ENCODE measurements around the gene LPP. TPM values are rescaled to one million over a fixed set of nuclear protein-coding genes. Genes with fewer than 3 reads are reported as not detected.

Gene LPP
- polyA plus RNA-seq, 4 donors = 17.0 to 31.8 (median 24.2) TPM

DNA sequence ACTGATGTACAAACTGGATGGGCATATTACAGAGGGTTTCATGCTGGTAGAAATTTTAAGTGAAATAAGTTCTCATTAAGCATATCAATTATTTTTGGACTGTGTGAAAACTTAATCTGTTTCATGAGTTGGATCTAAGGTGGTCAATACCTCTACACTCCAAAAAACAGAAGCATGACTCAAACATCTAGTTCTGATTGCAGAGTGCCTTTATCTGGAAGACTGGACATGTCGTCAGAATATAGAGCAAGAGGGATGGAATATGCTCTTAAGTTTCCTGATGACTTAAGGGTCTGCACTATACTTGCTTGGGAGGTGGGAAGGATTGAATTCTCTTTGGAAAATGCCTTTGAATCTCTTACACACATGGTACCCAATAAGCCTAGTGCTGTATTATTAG, 138.3 kb downstream of the LPP start:
- DNase-seq (ENCODE audit: low read depth in 4 of 4, low spot score in 2 of 4) = no peak

DNA sequence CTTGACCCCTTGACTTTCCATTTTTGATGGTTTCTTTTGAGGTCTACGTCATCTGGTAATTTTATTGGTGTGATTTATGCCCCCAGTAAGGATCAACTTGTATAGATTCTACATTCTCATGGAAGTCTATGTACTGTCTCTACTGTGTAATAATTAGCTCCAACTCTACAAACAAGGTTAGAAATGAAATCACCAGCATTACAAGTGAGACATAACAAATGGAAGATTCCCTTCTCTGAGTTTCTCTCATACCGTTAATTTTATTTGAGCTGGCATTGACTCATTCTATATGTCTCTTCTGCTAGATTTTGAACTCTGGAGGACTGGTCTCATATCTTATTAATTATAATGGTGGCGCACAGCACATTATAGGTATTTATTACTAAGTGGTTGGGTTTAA, 138.9 kb downstream of the LPP start:
- DNase-seq (ENCODE audit: low read depth in 4 of 4, low spot score in 2 of 4) = no peak

DNA sequence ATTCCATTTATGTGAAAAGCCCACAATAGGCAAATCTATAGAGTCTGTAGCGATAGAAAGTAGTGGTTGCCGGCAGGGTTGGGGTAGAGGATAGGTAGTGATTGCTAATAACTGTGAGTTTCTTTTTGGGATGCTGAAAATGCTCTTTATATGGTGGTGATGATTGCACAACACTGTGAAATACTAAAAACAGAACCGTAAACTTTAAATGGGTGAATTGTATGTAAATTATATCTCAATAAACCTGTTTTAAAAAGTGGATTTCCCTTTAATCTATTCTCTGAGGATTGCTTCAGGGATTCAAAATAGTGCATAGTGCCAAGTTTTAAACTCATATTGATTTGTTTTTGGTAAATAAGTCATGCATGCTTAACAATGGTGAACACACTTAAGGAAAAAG, 140.2 kb downstream of the LPP start:
- no peak for DNase-seq (ENCODE audit: low read depth in 4 of 4, low spot score in 2 of 4)

DNA sequence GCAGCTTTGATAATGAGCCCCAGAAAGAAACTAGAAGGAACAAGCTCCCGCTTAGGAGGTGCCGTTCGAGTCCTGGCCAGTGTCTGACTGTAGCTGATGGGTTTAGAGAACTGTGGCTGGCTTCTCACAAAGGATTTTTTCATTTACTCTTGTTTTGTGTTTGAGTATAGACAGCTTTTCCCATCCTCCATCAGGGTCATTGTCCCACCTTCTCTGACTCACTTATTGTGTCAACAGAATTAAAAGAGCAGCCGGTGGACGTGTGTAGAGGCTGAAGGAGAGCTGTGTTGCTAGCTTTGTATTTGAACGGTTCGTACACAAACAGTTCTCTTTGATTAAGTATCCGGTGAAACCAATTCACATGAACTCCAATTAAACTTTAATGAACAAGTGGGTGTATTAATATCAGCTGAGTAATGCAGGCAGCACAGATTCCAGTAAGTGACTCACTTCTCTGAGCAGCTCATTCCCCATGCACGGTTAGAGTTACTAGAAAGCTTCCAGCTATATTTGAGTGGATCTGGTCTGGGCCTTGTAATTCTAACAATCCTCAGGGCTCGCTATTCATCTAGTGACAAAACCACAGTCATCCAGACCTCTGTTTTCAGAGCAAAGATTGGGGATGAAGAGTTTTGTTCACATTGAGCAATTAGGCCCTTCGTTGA, 141.0 kb downstream of the LPP start:
- DNase-seq (ENCODE audit: low read depth in 4 of 4, low spot score in 2 of 4) = no peak

DNA sequence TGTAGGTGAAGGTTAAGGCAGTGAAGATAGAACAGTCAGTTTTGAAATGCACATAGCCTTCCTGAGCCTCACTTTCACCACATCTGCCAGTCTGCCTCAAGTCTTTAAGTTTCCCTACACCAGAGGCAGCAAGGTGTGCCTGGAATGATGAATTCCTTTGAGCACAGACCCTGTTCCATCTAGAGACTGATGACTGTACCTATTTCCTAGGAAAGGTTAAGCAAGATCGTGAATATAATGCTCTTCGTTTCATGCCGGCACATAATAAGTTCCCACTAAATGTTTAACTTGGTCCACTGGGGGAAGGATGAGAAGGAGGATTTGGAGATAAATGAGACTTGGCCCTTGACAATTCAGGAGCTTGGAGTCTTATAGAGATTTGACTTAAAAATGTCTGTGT, 141.9 kb downstream of the LPP start:
- DNase-seq (ENCODE audit: low read depth in 4 of 4, low spot score in 2 of 4) = no peak

DNA sequence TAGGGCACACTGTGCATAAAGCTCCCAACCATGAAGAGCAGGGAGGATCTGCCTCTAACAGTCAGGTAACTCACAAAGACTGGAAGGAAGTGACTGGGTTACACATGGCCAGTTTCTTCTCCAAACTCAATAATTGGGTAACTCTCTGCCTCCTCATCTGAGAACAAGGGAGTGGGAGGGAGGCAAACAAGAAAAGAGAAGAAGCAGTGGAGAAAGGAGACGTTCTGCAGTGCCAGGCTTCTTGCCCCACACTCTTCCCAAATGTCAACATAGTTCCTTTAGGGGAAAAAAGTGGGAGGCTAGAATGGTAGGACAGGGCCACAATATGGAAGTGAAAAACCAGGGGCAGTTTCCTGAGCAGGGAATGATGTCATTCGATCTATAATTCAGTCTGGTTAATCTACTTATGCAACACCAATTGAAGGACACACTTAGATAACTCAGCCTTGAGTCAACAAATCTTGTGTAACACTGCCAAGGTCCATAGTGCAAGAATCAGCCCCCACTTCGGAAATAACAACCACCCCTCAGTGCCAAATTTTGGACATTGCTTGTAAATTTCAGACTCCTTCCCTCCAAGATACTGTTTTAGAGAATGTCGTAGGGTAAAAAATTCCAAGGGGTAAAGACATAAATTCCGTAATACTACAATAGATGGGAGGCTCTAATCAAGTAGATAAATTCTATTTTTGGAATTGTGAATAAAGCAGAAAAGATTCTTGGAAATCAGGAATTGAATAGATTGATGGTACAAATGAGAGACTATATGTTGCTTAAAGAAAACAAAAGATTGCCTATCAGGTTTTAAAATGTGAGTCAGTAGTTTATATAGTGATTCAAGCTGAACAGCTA, 143.0 kb downstream of the LPP start:
- DNase-seq (ENCODE audit: low read depth in 4 of 4, low spot score in 2 of 4) = no peak

DNA sequence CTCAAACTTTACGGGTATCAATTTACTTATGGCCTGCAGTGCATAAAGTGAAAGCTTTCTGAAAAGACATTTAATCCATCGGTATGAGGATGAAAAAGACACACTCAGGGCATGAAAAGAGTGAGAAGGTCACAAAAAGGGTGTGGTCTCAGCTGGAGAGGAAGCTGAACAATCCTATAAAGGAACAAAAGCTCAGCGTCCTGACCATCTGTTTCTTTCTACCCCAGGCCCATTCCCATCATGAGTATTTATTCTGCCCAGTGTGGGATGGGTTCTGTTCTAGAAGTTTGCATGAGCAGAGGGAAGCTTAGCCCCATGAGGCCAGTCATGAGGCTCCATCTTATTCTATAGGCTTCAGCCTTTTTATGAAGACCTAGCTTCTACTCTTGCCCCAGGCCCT, 144.6 kb downstream of the LPP start:
- DNase-seq (ENCODE audit: low read depth in 4 of 4, low spot score in 2 of 4) = no peak

DNA sequence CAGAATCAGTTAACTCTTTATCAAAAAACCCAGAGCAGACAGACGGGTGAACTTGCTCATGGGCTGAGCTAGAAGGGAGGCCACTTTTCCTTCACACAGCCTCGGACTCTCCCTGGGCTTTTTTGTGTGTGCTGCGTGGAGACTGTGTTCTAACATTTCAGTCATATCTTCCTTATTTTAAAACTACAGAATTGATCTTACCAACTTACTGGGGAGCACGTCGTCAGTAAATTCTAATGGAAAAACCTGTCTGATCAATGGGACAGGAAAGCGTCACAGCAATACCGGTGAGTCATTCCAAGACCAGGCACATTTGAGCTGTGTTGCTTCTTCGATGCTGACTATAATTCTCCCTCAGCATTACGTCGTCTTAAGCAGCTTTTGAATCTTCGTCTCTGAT, 145.1 kb downstream of the LPP start:
- no peak for DNase-seq (ENCODE audit: low read depth in 4 of 4, low spot score in 2 of 4)

DNA sequence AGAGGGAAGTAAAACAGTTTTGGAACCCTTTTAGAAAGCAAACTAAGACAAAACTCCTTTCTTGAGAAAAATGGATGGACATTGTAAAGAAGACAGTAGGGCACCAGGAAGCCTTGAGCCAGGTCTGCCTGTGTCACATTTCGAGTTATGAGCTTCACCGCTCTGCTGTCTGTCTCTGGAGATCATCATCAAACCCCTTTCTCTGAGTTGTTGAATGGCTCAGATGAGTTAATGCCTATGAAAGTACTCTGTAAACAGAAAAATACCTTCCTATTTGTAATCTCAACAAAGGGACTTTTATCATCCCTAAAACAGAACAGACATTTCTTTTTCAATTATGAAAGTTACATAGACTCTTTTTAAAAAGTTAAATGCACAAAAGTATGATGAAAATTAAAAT, 145.8 kb downstream of the LPP start:
- DNase-seq (ENCODE audit: low read depth in 4 of 4, low spot score in 2 of 4) = no peak

DNA sequence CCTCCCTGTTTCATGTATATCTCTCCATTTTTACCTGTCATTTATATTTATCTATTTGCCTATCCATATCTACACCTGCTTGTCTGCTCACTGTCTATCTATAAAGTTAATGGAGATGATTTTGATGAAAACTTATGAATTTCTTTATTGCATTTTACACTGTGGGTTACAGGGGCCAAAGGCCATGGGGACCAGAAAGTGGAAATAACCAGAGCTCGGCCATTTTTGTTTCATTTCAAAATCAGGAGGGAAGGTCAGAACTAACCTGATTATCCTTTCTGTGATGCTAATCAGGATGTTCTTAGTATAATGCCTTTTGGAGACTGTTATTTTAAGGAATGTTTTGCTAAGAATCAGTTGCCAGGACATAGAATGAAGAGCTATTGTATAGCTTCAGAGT, 147.2 kb downstream of the LPP start:
- DNase-seq (ENCODE audit: low read depth in 4 of 4, low spot score in 2 of 4) = no peak

DNA sequence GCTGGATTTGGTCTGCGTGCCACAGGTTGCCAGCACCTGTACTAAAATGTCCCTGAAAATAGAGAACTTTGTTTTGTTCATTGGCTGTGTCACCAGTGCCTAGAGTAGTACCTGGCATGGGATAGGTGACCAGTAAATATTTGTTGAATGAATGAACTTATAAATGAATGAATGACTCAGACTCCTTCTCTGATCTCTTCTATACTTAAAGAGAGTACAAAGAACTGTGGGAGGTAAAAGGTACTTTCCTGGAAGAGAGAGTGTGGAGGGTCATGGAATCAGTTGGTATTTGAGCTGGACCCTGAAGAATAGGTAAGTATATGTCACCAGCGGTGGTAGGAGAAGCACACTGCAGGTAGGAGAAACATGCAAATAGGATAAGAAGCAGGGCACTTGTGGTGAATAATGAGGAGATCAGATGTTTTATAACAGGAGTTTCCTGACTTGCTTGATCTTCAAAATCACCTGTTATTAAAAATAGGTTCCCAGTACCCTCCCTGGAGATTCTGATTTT, 149.4 kb downstream of the LPP start:
- DNase-seq (ENCODE audit: low read depth in 4 of 4, low spot score in 2 of 4) = no peak

DNA sequence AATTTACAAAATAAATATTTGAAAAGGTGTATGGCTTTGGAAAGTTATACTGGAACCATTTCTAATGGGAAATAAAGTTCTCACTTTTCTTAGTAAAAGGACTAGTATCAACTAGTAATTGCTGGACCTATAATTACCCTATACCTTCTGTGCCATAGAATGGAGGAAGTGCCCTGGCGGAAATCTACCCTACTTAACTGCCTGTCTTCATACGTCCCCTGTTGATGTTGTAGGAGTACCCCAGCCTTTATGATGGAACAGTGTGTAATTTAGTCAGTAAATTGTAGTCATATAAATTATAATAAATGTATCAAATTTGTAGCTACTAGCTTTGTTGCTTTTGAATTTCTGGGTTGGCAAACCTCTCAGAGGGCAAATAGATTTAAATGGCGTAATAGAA, 149.9 kb downstream of the LPP start:
- DNase-seq (ENCODE audit: low read depth in 4 of 4, low spot score in 2 of 4) = no peak

DNA sequence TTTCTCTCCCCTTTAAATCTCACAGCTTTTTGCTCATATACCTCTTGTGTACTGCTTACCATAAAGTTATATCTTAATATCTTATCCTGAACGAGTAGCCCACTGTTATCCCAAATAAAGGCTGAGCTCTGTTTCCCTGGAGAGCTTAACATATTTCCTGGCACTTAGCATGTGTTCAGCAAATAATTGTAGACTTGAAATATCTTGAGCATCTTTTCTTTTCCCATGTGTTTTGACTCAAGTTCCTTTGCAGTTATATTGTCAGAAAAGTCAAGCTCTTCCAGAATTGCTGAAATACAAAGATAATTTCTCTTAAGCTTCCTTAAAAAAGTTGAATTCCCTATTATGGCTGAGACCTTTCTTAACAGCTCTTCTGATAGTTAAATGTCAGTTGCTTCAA, 150.5 kb downstream of the LPP start:
- no peak for DNase-seq (ENCODE audit: low read depth in 4 of 4, low spot score in 2 of 4)

DNA sequence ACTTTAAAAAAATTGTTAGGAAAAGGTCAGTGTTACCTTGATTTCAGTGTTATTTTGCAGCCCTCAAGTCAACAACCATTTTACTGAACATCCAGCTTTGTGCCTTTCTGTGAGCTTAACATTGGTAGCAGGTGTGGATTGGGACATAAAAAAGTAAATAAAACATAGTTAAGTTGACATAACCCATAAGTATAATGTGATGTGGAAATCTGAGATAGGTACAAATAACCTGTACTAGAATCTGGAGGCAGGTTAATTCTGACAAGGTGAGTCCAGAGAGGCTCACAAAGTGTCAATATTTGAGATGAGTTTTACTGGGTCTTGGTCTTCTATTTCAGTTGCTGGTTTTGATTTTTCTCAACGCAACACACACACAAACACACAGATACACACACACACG, 151.3 kb downstream of the LPP start:
- no peak for DNase-seq (ENCODE audit: low read depth in 4 of 4, low spot score in 2 of 4)

DNA sequence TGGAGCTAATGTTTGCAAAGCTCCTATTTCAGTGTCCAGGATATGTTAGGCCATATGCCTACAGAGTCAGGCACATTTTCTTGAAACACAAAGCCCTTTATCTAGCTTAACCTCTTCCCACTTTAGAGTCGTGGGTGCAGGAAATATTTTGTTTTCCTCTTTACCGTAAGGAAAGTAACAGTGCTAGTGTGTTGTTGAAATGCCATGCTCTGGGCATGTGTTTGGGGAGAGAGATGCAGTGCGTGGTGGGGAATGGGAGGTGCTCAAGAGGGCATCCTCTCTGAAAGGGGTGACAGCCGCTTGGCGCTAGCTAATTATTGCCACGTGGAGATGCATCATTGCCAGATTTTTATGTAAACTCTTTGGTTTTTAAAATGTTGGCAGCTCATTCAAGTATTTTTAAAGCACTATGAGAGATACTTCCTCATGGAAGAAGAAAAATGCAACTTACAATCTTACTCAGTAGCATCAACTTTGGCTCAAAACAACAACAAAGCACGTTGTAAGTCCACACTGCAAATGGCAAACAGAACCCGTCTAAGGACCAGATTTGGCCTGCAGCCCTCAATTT, 152.6 kb downstream of the LPP start:
- DNase-seq (ENCODE audit: low read depth in 4 of 4, low spot score in 2 of 4) = no peak

DNA sequence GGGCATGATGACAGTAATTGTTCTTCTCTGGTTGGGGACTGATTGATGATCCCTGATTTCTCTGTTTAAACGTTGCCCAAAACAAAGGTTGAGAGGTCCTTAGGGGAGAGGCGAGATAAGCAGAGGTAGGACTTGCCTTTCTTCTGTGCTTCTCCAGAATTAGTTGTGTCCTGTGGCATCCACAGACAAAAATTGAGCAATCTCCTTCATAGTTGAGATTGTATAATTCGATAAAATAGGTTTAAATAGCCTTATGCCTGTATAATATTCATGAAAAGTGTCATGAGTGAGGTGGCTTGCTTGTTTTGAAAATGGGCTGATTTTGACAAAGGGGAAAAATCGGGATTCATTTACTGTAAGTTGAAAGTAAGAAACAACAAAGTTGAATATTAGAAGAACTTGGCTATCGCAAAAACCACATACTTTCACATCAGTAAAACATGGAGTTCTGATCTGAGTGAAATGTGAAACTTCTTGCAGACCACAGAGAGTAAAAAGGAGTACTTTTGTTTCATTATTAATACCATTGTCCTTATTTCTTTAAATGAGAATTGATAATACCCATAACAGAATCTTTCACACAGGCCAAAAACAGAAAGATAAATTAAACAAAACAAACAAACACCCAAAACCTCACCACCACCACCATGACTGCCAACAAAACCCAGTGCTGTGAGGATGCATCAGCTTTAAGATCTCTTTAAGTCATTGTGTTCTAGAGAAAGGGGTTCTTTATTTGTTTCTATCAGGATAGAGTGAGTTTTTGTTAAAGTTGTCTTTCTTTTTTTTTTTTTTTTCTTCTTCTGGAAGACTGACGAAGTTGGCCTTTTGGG, 155.7 kb downstream of the LPP start:
- DNase-seq (ENCODE audit: low read depth in 4 of 4, low spot score in 2 of 4) = no peak

DNA sequence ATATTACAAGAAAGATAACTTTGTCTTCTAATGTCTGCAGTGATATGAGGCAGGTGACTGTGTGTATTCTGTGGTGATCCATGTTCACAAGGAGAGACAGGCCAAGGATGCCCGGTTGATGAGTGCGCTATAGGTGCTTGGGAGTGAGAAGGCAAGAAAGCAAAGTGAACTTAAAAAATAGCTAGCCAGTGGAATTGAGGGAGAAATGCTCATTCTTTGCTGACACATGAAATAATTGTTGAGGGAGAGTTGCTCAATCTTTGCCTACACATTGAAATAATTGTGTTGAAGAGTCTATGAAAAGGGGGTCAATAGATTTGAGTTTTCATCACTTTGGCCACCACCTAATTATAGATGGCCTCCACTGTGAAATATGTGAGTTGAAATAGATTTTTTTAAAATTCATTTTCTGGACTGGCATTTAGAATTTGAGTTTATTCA, 156.3 kb downstream of the LPP start:
- no peak for DNase-seq (ENCODE audit: low read depth in 4 of 4, low spot score in 2 of 4)

DNA sequence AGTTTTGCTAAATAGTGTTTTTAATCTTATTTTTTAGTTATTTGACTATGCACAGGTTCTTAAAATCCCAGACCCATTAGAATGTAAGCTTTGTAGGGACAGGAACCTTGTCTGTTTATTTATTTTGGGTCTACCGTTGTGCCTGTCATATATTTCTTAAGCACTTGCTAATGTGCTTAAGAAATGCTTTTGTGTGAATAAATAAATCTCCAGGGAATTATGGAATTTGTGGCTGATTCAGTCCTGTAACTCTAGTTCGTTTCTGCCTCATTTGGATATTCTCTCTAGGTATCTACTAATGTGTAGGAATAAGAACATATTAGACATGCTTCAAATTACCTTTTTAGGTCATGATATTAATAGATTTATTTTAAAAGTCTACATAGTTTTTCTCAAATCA, 161.6 kb downstream of the LPP start:
- no peak for DNase-seq (ENCODE audit: low read depth in 4 of 4, low spot score in 2 of 4)

DNA sequence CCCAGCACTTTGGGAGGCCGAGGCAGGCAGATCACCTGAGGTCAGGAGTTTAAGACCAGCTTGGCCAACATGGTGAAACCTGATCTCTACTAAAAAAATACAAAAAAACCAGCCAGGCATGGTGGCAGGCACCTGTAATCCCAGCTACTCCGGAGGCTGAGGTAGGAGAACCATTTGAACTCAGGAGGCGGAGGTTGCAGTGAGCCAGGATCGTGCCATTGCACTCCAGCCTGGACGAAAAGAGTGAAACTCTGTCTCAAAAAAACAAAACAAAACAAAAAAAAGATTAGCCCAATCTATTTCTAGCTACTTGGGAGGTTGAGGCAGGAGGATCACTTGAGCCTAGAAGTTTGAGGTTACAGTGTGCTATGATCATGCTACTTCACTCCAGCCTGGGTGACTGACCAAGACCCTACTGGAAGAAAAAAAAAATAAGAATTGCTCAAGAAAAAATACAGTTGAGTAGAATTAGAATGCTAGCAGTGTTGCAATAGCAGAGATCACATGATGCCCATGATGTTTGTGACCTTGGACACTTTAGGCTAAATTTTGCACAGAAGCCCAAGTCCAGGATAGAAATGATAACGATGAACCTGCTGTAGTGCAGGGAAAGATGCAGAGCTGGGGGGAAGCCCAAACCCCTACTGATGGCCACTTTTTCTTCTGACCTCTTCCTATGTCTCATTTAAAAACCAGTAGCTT, 162.2 kb downstream of the LPP start:
- DNase-seq (ENCODE audit: low read depth in 4 of 4, low spot score in 2 of 4) = no peak

DNA sequence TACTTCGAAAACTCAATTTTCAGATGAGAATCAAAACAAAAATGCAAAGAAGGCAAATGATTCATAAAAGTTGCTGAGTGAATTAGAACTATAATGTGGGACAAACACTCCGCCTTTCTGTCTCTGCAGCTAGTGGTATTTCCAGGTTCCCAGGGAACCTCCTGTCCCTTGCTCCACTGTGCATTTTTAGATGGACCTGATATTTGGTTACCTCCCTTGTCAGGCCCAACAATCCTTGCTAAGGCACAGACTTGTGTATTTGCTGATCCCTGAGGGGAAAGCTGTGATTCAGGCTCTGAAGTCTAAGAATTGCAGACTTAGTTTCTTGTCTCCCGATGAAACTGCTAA, 162.7 kb downstream of the LPP start:
- no peak for DNase-seq (ENCODE audit: low read depth in 4 of 4, low spot score in 2 of 4)
